PC-9 (cell line): ENCODE measurements around the gene SLC8A1.

Source experiments
- CTCF ChIP-seq: fragments of 200-600 bp; sonication (generic); conservative IDR thresholded peaks from 2 replicates; pipeline ENCODE4 v1.6.1; 2017; ENCODE audit warnings: mixed run types, antibody characterized with exemption, mild to moderate bottlenecking, moderate library complexity
- EZH2 ChIP-seq: fragments of 200-600 bp; sonication (generic); IDR thresholded peaks from 2 replicates; pipeline ENCODE4 v1.8.0; 2017; ENCODE audit warnings: antibody characterized with exemption, low read depth

GRCh38 chr2:40359811-40360210 lies 92.1 kb downstream of the SLC8A1 start:
- TF ChIP-seq CTCF (no peak), EZH2 (no peak)
